Hippocampal formation (tissue), 2 donors: Measurements from ENCODE around the gene UBN1.
A peak's percentile ranks its signal among the peaks of the same experiment; 100 is the strongest.

Source experiments
- DNase-seq, 2 donors: peaks; one replicate each; lab custom pipeline; 2025; lab: John Stamatoyannopoulos, UW

The UBN1 gene

DNA sequence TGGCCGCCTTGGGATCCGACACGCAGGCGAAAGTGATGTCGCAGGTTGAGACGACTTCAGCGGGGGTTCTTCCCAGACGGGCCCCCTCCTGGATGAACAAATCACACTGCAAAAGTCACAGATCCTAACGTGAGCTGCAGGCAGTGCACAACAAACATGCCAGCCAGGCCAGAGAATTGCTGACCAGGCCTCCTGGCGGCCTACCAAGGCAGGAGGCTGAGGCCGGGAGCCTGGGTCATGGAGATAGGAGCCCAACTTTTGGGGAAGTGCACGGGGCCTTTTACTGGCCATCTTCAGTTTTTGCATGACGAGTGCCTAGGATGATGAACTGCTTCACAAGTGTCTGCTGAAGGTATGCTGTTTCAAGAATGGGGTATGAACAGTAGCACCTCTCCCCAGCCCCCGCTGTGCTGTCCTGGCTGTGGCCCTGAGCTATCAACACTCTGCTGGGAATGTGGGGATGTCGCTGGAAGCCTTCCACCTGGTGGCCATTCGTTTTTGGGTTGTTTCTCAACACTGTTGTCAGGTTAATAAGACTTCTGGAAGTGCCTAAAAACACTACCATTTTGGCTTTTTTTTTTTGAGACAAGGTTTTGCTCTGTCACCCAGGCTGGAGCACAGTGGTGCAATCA, 32.6 kb upstream of the UBN1 start:
- DNase-seq = no peak

DNA sequence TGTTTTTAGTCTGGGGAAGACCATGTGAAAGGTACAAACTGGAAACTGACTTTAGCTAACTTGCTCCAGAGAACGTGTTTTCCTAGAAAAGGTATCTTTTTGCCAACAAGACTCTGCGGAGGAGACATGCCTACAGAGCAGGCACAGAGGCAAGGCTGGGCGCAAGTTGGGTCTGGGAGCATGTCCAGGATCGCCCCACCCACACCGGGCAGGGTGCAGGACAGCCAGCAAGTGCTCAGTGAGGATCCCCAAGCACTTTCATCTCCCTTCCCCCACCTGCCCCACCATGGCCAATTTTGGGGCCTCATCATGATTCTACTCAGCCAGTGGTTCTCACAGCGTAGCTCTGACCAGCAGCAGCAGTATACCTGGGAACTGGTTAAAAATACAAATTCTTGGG, 26.6 kb upstream of the UBN1 start:
- DNase-seq = no peak

- DNase-seq = no peak
Observed at GRCh38 chr16:4825196-4825595, 22.1 kb upstream of the UBN1 start.

- DNase-seq = no peak
Observed at GRCh38 chr16:4826526-4826925, 20.8 kb upstream of the UBN1 start.

GRCh38 chr16:4826980-4827379, 20.3 kb upstream of the UBN1 start:
- DNase-seq = no peak

DNA sequence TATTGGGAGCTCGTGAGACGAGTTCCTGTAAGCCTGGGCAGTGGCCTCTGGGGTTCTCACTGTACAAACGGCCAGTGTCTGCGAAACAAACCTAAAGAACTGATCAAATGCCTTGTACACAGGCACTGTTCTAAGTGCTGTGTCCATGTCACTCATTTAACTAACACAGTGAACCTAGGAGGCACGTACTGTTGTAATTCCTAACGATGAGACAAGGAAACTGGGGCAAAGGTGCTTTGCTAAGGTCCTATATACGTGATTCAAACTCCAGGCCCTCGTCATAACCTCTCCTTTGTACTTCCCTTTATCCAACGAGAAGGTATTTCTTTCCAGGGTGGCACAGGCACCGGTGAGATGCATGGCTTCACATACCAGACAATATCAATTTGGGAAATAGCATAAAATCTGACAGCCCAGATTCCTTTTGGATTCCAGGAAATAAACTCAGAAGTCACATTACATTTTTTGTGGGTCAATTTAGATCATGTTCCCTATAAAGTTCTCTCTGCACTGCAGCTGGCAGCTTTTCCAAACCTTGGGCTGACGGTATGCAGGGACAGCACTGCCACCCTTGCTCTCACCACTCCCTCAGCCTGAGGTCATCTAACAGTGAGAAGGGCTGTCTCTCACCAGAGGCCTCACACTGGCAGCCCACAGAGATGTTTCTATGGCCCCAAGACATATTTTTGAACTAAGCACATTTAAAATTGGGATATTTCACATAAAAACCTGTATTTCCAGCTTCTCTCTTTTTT, 18.5 kb upstream of the UBN1 start:
- DNase-seq = no peak

- no peak for DNase-seq
Observed at GRCh38 chr16:4830408-4830807, 16.9 kb upstream of the UBN1 start.

DNA sequence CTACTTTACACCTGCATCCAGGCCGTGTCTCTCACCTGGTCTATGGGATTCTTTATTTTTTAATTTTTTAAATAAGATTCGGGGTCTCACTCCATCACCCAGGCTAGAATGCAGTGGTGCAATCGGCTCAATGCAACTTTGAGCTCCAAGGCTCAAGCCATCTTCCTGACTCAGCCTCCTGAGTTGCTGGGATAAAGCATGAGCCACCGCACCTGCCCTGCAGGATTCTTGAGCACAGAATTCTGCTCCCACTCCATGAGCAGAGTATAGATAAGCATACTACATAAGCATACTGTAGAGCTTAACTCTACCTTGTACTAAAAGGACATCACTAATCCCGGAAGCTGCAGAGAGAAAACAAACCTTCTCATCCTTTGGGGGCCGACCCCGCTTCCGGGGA, 15.7 kb upstream of the UBN1 start:
- DNase-seq = no peak

- DNase-seq = no peak
Observed at GRCh38 chr16:4832698-4833343, 14.5 kb upstream of the UBN1 start.

DNA sequence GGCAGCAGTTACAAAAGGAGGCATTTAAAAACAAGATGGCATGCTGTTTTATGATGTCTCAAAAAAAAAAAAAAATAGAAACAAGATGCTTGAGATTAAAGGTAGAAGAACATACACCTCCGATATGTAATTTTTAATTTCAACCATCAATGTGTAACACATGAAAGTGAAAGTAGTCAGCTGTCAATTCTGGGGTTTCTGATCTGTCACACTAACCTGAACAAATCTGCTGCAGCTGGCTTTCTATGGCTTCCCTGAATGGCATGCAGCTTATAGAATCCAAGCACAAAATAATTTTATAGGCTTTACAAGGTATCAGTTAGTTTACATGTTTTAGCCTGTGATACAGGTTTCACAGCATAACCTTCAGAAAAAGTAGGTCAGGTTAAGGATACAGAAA, 13.7 kb upstream of the UBN1 start:
- no peak for DNase-seq

DNA sequence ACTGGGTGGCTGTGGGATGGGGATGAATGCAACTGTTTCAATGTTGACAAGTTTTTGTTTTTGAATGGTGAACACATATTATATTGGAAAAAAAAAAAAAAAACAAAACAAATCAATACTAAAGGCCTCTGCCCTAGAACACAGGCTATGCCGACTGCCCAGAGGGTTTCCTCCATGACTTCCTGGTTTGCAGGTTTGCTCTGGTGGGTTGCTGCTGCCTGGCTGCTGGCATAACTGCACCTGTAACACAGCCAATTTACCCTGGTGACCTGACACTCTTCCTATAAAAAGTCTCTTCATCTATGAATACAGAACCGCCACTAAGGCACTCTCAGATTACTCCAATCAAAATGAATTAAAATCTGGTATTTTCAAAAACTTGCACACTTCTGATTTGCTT, 10.6 kb upstream of the UBN1 start:
- no peak for DNase-seq

DNA sequence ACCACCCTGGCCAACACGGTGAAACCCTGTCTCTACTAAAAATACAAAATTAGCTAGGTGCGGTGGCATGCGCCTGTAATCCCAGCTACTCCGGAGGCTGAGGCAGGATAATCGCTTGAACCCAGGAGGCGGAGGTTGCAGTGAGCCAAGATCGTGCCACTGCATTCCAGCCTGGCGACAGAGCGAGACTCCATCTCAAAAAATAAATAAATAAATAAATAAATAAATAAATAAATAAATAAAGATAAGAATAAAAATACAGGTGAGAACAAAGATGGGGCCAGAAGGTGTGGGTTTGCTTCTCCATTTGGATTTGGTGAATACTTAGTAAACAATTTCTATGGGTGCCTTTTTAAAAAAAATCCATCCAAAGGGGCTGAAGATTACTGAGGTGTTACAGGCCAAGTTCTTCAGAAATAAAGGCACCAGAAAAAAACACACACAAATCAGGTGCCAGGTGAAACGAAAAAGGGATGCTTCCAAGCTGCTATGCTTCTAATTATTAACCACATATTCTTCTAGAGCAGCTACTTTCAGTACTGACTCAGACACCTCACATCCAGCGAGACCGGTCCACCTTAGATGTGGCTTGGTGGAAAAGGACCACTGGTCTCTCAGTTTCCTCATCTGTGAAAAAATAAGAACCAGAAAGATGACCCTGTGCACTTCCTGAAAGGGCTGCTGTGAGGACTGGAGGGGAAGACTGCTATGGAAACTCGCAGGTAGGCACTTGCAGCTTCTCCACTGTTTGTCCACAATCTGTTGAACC, 9.4 kb upstream of the UBN1 start:
- DNase-seq = no peak

- no peak for DNase-seq
Observed at GRCh38 chr16:4839942-4840341, 7.3 kb upstream of the UBN1 start.

- no peak for DNase-seq
Observed at GRCh38 chr16:4840984-4841383, 6.3 kb upstream of the UBN1 start.

DNA sequence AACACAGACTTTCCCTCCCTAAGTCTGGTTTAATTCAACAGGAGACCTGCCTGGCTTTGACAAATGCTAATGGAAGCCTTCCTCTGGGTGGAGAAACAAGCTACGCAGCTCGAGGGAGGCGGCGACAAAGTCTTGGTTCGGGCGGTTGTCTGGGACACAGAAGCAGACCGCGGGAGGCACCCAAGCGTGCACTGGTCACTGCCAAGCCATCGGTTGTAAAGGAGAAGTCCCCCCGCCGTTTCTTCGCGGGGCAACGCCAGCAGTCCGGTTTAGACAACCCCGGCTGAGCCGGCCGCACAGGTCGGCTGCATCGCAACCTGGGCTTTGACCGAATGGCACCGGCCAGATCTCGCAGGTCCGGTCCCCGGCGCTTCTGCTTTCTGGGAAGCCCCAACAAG, 779 bp upstream of the UBN1 start:
- DNase-seq = peak in 1 of 2 donors; percentile 21

GRCh38 chr16:4847774-4848587, 700 bp downstream of the UBN1 start:
- no peak for DNase-seq

DNA sequence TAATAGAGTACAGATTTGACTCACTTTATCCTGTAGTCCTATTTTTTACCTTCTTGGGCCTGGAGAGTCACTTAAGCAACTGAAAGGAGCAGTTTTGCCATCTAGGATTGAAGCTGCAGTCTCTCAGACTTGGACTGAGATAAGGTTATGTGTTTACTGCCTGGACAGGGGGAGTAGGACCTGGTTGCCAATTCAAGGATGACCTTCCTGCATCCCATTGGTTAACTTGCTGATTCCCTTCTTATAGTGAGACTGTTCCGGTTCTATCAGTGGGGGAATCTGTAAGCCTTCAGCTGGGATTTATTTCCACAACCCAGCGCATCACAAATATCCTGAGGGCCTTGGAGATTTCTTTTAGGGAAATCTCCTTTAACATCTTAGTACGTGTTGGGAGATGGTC, 2.9 kb downstream of the UBN1 start:
- no peak for DNase-seq

DNA sequence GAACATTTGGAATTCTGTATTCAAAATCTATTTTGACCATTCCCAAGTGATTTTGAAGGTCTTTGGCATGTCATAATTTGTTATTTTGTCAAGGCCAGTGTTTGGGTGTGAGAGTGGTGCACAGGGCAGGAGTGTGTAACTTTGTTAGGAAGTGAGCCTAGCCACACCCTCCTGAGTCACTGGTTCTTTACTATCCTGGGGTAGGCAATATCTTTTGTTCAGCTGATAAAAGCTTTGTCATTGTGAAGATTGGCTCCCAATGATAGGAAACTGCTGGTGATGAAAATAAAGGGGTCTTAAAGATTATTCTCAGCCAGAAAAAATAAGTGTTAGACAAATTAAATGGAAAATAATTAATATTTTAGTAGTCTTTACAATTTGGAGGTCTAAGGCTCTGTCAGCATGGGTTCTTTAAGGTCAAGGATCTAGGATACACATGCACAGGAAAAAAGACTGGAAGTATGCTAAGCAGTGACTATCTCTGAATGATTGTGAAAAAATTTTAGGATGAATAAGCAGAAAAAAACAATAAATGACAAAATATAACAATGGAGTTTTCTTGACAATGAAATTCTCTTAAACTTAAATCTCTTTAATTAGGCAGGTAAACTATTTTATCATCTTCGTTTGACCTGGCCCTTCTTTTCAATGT, 5.1 kb downstream of the UBN1 start:
- no peak for DNase-seq

GRCh38 chr16:4855371-4855770, 8.1 kb downstream of the UBN1 start:
- DNase-seq = no peak

DNA sequence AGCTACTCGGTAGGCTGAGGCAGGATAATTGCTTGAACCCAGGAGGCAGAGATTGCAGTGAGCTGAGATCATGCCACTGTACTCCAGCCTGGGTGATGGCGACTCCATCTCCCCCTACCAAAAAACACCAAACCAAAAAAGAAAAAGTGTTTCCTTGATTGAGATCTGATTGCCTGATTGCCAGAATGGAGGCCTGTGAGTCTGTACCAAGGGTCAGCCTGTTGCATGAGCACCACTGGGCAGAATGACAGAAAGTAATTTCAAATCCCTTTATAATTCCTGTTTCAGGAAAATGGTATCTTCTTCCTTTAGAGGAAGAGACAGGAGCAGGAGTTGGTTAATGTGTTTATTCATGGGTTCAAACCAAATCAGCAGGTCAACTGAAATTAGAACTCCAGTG, 8.5 kb downstream of the UBN1 start:
- DNase-seq = no peak

- no peak for DNase-seq
Observed at GRCh38 chr16:4859190-4859899, 12.1 kb downstream of the UBN1 start.
